C4-2B (cell line): ENCODE results near the gene GRK4.

Source experiments
- CTCF ChIP-seq: fragments of 450-650 bp; conservative IDR thresholded peaks from 2 replicates; pipeline ENCODE4 v1.5.1; 2017; ENCODE audit warnings: mild to moderate bottlenecking
- ZFX ChIP-seq: fragments of 450-650 bp; IDR thresholded peaks from 2 replicates; pipeline ENCODE4 v1.6.1; 2017

- TF ChIP-seq CTCF (no peak), ZFX (no peak)
Measured at GRCh38 chr4:2937986-2938385, 25.4 kb upstream of the GRK4 start.
